ENCODE data around the gene HAUS5.
"Not testable (repeated sequence)": the region's sequence is repeated elsewhere in the genome, so short reads cannot be mapped to it uniquely, and the experiment has no call there.

The HAUS5 gene

DNA sequence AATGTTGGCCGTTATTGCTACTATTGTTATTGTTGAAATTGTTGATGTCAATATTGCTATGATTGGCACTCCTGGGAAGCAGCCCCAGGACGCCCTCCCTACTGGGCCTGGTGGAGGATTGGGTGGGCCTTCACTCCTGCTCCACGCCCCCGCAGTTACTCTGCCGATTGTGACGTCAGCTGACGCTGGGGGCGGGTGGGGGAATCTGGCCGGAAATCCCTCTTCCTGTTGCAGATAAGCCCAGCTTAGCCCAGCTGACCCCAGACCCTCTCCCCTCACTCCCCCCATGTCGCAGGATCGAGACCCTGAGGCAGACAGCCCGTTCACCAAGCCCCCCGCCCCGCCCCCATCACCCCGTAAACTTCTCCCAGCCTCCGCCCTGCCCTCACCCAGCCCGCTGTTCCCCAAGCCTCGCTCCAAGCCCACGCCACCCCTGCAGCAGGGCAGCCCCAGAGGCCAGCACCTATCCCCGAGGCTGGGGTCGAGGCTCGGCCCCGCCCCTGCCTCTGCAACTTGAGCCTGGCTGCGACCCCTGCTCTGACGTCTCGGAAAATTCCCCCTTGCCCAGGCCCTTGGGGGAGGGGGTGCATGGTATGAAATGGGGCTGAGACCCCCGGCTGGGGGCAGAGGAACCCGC is 29.1 kb downstream of the HAUS5 start, which contains the start of gene ETV2:
Gene ETV2 (plus strand): TSS at position 231 of the 637 bp plus-strand sequence. CDS start 716 bp downstream, outside the sequence.
- DNase-seq (ENCODE audit: extremely low read depth in 1 of 2, low read depth in 1 of 2) = peak in 1 of 2 donors; percentile 31

DNA sequence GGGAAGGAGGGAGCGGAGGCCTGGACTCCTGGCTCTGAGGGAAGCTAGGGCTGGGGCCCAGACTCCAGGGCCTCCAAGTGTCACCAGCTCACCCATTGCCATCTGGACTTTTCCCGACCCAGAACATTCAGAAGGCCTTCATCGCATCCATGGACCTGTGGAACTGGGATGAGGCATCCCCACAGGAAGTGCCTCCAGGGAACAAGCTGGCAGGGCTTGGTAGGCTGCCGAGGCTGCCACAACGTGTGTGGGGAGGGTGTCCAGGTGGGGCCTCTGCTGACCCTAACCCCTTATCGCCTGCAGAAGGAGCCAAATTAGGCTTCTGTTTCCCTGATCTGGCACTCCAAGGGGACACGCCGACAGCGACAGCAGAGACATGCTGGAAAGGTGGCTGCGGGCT is 29.8 kb downstream of the HAUS5 start:
- no peak for DNase-seq (ENCODE audit: extremely low read depth in 1 of 2, low read depth in 1 of 2)

GRCh38 chr19:35642798-35643254 is 30.3 kb downstream of the HAUS5 start:
- no peak for DNase-seq (ENCODE audit: extremely low read depth in 1 of 2, low read depth in 1 of 2)

GRCh38 chr19:35643255-35644205 is 31.0 kb downstream of the HAUS5 start:
- peak; percentile 34 to 64 for DNase-seq (ENCODE audit: extremely low read depth in 1 of 2, low read depth in 1 of 2)

GRCh38 chr19:35644206-35644986 is 31.9 kb downstream of the HAUS5 start:
- peak; percentile 86 to 87 for DNase-seq (ENCODE audit: extremely low read depth in 1 of 2, low read depth in 1 of 2)

- peak; percentile 34 to 60 for DNase-seq (ENCODE audit: extremely low read depth in 1 of 2, low read depth in 1 of 2)
These were observed 32.6 kb downstream of the HAUS5 start for GRCh38 chr19:35644987-35645679.

- DNase-seq (ENCODE audit: extremely low read depth in 1 of 2, low read depth in 1 of 2) = no peak
These were observed 33.4 kb downstream of the HAUS5 start for GRCh38 chr19:35645680-35646511.

DNA sequence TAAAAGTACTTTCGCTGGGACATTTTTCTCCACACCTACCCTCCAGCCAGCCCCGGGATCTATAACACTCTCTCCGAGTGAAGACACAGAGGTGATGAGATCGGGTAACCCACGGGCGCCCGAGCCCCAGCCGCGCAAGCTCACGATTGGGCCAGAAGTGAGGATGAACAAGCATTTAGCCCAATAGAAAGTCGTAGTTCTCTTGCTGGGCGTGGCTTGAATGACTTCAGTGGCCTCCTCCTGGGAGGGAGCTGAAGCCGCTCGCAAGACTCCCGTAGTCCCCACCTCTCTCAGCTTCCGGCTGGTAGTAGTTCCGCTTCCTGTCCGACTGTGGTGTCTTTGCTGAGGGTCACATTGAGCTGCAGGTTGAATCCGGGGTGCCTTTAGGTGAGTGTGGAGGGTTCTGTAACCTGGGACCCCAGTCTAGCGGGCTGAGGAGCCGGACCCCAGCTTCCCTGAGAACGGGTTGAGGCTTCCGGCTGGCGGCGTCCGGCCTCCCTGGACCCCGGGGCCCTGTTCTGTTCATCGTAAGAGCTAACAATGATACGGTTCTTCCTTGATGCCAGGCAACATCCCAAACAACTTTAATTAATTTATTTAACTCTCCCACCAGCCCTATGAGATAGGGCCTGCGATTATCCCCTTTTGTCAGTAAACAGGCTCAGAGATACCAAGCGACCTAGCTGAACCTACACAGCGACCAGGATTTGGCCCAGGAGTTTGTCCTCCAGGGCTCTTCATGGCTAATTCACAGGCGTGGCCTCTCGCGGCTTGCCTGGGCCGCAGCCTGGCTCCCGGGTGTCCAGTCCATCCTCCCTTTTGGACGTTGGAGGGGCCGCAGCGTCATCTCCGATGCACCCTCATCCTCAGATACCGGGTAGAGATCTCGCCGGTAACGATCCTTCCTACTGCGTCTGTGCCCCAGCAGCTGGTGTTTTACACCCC is 35.8 kb downstream of the HAUS5 start, which contains the start of gene COX6B1:
Gene COX6B1 (plus strand): TSS at position 307 of the 945 bp plus-strand sequence. CDS start 2,921 bp downstream, outside the sequence.
- DNase-seq (ENCODE audit: extremely low read depth in 1 of 2, low read depth in 1 of 2) = peak; percentile 75 to 85

DNA sequence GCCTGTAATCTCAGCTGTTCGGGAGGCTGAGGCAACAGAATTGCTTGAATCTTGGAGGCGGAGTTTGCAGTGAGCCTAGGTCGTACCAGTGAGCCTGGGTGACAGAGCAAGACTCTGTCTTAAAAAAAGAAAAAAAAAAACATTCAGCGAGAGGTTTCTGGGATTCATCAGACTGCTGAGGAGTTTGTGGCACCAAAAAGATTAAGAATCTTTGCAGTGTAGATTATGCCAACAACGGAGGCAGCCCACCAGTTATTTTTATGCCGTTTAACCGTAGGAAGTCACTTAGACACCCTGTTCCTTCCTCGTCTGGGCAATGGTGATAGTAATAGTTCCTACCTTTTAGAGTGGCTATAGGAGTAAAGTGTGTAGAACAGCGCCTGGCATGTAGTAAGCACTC is 38.0 kb downstream of the HAUS5 start:
- no peak for DNase-seq (ENCODE audit: extremely low read depth in 1 of 2, low read depth in 1 of 2)

GRCh38 chr19:35654828-35655227 is 42.3 kb downstream of the HAUS5 start:
- DNase-seq (ENCODE audit: extremely low read depth in 1 of 2, low read depth in 1 of 2) = not testable (repeated sequence)

DNA sequence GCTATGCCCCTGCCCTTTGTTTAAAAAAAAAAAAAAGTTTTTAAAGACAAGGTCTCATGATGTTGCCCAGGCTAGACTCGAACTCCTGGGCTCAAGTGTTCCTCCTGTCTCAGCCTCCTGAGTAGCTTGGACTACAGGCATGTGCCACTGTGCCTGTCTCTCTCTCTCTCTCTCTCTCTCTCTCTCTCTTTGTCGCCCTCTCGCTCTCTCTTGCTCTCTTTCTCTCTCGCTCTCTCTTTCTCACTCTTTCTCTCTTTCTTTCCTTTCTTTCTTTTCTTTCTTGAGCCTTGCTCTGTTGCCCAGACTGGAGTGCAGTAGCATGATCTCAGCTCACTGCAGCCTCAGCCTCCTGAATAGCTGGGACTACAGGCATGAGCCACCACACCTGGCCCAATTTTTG is 43.1 kb downstream of the HAUS5 start:
- DNase-seq (ENCODE audit: extremely low read depth in 1 of 2, low read depth in 1 of 2) = no peak

DNA sequence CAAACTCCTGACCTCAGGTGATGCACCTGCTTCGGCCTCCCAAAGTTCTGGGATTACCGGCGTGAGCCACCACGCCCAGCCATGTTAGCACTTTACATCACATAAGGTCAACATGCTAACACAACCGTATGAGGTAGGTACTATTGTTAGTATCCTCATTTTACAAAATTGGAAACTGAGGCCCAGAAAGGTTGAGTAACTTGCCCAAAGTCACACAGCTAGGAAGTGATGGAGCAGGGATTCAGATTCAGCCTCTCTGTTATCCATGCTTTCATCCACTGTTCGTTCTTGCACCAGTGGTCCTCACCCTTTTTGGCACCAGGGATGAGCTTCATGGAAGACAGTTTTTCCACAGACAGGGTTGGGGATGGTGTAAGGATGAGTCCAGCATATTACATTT is 44.2 kb downstream of the HAUS5 start:
- DNase-seq (ENCODE audit: extremely low read depth in 1 of 2, low read depth in 1 of 2) = no peak

GRCh38 chr19:35657904-35658700 is 45.6 kb downstream of the HAUS5 start:
- DNase-seq (ENCODE audit: extremely low read depth in 1 of 2, low read depth in 1 of 2) = no peak

GRCh38 chr19:35661995-35662340 is 49.4 kb downstream of the HAUS5 start:
- DNase-seq (ENCODE audit: extremely low read depth in 1 of 2, low read depth in 1 of 2) = no peak

- DNase-seq (ENCODE audit: extremely low read depth in 1 of 2, low read depth in 1 of 2) = no peak
These were observed 51.4 kb downstream of the HAUS5 start for GRCh38 chr19:35663981-35664380.

DNA sequence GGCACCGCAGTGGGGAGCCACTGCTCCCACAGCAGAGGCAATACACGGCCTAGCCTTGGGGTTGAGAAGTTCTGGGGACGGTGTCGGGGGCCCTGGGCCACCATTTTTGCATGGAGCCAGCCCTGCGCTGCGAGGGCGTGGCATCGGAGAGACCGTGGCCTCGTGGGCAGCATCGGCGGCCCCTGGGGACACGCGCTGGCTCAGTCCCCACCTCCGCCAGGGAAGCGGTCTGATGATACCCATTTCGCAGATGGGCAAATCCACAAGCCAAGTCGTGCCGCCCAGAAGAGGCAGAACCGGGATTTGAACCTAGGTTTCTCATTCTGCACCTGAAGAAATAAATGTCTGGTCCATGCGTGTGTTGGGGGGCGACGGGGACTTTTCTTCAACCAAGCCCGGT is 52.6 kb downstream of the HAUS5 start:
- no peak for DNase-seq (ENCODE audit: extremely low read depth in 1 of 2, low read depth in 1 of 2)

DNA sequence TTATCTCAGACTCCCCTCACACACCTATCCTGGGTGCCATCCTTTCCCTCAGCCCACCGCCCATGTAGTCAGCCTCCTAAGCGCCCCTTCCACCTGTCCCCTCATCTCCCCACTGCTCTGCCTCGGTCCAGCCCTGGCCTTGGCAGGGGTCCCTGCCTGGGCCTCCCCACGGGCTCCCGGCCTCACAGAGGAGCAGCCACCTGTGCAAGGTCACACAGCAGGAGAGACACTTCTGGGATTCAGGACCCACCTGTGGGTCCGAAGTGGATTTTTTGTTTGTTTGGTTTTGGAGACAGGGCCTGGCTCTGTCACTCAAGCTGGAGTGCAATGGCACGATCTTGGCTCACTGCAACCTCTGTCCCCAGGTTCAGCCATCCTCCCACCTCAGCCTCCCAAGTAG is 53.1 kb downstream of the HAUS5 start:
- DNase-seq (ENCODE audit: extremely low read depth in 1 of 2, low read depth in 1 of 2) = no peak

Measured in activated CD8-positive, alpha-beta memory T cell treated with anti-CD3 and anti-CD28 coated beads for 1 hour (primary cell).